ENCODE data around the gene C3orf20.
A peak's percentile ranks its signal among the peaks of the same experiment; 100 is the strongest.

The C3orf20 gene

DNA sequence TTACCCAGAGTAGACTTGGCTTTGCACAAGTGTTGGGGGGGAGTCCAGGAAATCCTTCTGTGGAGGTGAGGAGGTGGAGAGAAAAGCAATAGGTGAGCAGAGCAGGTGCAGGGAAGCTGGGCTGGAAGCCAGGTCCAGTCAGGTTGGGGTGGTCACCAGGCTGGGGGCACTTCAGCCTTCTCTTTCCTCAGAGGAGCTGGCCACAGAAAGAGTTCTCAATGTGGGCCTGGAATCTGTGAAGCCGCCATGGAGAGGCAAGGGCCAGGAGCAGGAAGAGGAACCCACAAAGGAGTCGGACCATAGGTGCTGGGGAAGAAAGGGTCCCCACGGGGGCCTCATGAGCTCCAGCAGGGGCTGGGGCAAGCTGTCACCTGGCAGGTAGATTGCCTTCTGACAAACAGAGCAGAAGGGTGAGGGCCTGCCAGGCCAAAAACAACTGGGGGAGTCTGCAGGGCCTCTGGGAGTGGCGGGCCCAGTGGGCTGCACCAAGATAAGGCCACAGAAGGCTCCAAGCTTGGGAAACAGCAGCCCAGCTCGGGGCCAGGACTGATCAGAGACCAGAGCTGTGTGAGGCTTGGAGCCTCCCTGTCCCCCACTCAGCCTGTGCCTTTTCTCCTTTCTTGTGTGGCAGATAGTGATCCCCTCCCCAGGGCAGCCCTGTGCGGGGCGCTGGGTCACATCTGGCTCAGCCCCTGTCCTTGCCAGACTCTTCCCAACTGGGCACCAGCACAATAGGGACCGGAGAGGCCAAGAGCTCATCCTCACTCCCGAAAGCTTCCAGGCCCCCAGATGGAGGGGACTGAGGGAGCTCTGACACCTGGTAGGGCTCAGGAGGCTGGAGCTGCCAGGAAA lies 90.9 kb downstream of the C3orf20 start:
- DNase-seq: no peak
- Mint-ChIP-seq H3K4me3 (no peak overlapping the region), H3K9me3 (no peaks in the 10 kb centered on the region), H3K27me3 (no peaks in the 10 kb centered on the region), H3K4me1 (ENCODE audit: low read depth) (peaks cover 3% of the 10 kb centered on the region), H3K27ac (no peak overlapping the region), H3K36me3 (ENCODE audit: low read depth) (no peaks in the 10 kb centered on the region)

GRCh38 chr3:14766428-14767244 lies 91.7 kb downstream of the C3orf20 start:
- Mint-ChIP-seq H3K27ac (no peak overlapping the region), H3K36me3 (ENCODE audit: low read depth) (no peaks in the 10 kb centered on the region), H3K9me3 (no peaks in the 10 kb centered on the region), H3K27me3 (no peaks in the 10 kb centered on the region), H3K4me1 (ENCODE audit: low read depth) (no peaks in the 10 kb centered on the region), H3K4me3 (no peak overlapping the region)
- no peak for DNase-seq

- H3K27ac Mint-ChIP-seq: no peak overlapping the region
- no peaks in the 10 kb centered on the region for H3K4me1 Mint-ChIP-seq (ENCODE audit: low read depth)
- no peak for DNase-seq
- no peaks in the 10 kb centered on the region for H3K27me3 Mint-ChIP-seq
- no peaks in the 10 kb centered on the region for H3K9me3 Mint-ChIP-seq
- H3K4me3 Mint-ChIP-seq: no peak overlapping the region
- no peaks in the 10 kb centered on the region for H3K36me3 Mint-ChIP-seq (ENCODE audit: low read depth)
Measured at GRCh38 chr3:14767245-14768051, 92.5 kb downstream of the C3orf20 start.

- DNase-seq: peak; percentile 9
- Mint-ChIP-seq H3K36me3 (ENCODE audit: low read depth) (no peaks in the 10 kb centered on the region), H3K4me1 (ENCODE audit: low read depth) (no peaks in the 10 kb centered on the region), H3K27me3 (no peaks in the 10 kb centered on the region), H3K4me3 (no peak overlapping the region), H3K27ac (no peak overlapping the region), H3K9me3 (no peaks in the 10 kb centered on the region)
Measured at GRCh38 chr3:14768182-14768790, 93.3 kb downstream of the C3orf20 start.

GRCh38 chr3:14768881-14769280 lies 93.9 kb downstream of the C3orf20 start:
- peak; percentile 20 for DNase-seq
- H3K9me3 Mint-ChIP-seq: no peaks in the 10 kb centered on the region
- no peaks in the 10 kb centered on the region for H3K36me3 Mint-ChIP-seq (ENCODE audit: low read depth)
- no peak overlapping the region for H3K4me3 Mint-ChIP-seq
- no peaks in the 10 kb centered on the region for H3K4me1 Mint-ChIP-seq (ENCODE audit: low read depth)
- no peak overlapping the region for H3K27ac Mint-ChIP-seq
- H3K27me3 Mint-ChIP-seq: no peaks in the 10 kb centered on the region

- H3K27me3 Mint-ChIP-seq: no peaks in the 10 kb centered on the region
- H3K27ac Mint-ChIP-seq: no peak overlapping the region
- no peaks in the 10 kb centered on the region for H3K36me3 Mint-ChIP-seq (ENCODE audit: low read depth)
- no peak overlapping the region for H3K4me3 Mint-ChIP-seq
- no peaks in the 10 kb centered on the region for H3K4me1 Mint-ChIP-seq (ENCODE audit: low read depth)
- no peaks in the 10 kb centered on the region for H3K9me3 Mint-ChIP-seq
- peak; percentile 22 for DNase-seq
Measured at GRCh38 chr3:14769544-14770325, 94.8 kb downstream of the C3orf20 start.

- Mint-ChIP-seq H3K27me3 (no peaks in the 10 kb centered on the region), H3K4me3 (no peak overlapping the region), H3K36me3 (ENCODE audit: low read depth) (no peaks in the 10 kb centered on the region), H3K4me1 (ENCODE audit: low read depth) (no peaks in the 10 kb centered on the region), H3K27ac (no peak overlapping the region), H3K9me3 (no peaks in the 10 kb centered on the region)
- DNase-seq: no peak
Measured at GRCh38 chr3:14770591-14770990, 95.7 kb downstream of the C3orf20 start.

DNA sequence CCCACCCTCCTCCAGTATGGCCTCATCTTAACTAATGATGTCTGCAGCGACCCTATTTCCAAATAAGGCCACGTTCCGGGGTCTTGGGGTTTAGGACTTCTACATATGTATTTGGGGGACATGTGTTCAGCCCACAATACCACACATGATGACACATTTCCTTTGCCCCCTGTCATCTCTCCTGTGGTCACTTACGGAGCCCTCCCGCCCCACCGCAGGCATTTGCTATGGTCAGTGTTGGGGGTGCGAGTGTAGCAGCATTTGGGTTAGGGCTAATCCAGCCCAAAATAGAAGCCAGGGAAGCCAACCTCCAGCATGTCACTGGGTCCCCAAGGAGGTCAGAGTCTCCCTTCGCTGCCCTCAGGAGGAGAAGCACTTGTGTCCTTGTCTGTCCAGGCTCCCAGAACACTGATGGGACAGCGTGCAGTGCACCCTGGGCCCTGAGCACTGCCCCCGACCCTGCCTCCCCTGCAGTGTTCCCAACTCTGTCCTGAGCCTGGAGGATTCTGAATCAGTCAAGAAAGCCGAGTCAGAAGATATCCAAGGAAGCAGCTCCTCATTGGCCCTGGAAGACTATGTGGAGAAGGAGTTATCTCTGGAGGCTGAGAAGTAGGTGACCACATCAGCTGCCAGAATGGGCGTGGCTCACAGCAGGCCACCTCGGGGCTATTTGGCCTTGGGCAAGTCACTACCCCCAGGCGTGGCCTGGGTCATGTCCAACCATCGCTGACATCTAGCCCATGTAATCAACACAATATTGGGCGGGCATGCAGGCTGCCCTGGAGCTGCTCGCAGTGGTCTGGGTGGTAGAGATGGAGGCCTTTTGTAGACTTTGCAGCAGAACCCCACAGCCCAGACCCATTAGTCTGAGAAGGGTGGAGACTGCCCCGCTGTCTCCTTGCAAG lies 96.9 kb downstream of the C3orf20 start:
- Mint-ChIP-seq H3K27ac (no peak overlapping the region), H3K27me3 (no peaks in the 10 kb centered on the region), H3K4me1 (ENCODE audit: low read depth) (no peaks in the 10 kb centered on the region), H3K4me3 (no peak overlapping the region), H3K36me3 (ENCODE audit: low read depth) (no peaks in the 10 kb centered on the region), H3K9me3 (no peaks in the 10 kb centered on the region)
- DNase-seq: peak; percentile 17

DNA sequence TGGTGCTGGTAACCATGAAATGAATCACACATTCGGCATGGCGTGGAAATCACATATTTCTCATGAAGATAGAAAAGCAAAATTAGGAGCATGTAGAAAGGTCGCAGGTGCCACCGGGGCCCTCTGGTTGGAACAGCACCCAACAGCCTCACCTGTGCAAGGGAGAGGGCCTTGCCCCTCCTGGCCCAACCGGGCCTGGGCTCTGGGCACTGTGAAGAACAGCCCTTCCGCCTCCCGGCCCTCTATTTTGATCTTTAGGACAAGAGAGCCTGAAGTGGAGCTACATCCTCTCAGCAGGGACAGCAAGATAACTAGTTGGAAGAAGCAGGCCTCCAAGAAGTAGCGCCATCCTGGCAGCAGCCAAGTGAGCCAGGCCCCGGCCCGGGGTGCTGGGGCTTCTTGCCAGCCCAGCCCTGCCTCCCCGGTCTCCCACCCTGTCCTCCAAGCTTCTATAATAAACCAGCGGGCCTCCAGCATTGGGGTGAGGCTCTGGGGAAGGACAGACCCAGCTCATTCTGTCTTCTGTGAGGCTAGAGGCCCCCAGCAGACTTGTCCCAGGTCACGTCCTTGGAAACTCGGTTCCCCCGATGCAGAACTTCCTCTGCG lies 97.7 kb downstream of the C3orf20 start:
- no peak overlapping the region for H3K27ac Mint-ChIP-seq
- no peaks in the 10 kb centered on the region for H3K27me3 Mint-ChIP-seq
- no peak overlapping the region for H3K4me3 Mint-ChIP-seq
- no peaks in the 10 kb centered on the region for H3K36me3 Mint-ChIP-seq (ENCODE audit: low read depth)
- H3K9me3 Mint-ChIP-seq: no peaks in the 10 kb centered on the region
- DNase-seq: peak; percentile 16
- H3K4me1 Mint-ChIP-seq (ENCODE audit: low read depth): no peaks in the 10 kb centered on the region

DNA sequence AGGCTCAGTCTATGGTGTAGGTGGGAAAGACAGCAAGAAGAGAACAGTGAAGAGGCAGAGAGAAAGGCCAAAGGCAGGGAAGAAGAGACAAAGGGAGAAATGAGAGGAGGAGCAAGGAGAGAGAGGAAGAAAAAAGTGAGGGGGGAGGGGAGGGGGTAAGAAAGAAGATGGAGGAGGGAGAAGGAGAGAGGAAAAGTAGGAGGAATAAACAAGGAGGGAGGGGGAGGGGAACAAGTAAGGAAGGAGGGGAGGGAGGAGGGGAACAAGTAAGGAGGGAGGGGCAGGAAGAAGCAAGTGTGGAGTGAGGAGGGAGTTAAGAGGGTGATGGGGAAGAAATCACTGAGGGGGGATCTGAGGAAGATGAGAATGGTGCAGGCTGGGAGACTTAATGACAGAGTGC lies 98.3 kb downstream of the C3orf20 start:
- Mint-ChIP-seq H3K27ac (no peak overlapping the region), H3K36me3 (ENCODE audit: low read depth) (no peaks in the 10 kb centered on the region), H3K4me3 (no peak overlapping the region), H3K4me1 (ENCODE audit: low read depth) (no peaks in the 10 kb centered on the region), H3K9me3 (no peaks in the 10 kb centered on the region), H3K27me3 (no peaks in the 10 kb centered on the region)
- DNase-seq: no peak

- no peak overlapping the region for H3K4me3 Mint-ChIP-seq
- peak; percentile 14 for DNase-seq
- no peaks in the 10 kb centered on the region for H3K36me3 Mint-ChIP-seq (ENCODE audit: low read depth)
- H3K27me3 Mint-ChIP-seq: no peaks in the 10 kb centered on the region
- H3K9me3 Mint-ChIP-seq: peaks cover 2% of the 10 kb centered on the region
- no peak overlapping the region for H3K27ac Mint-ChIP-seq
- H3K4me1 Mint-ChIP-seq (ENCODE audit: low read depth): no peaks in the 10 kb centered on the region
Measured at GRCh38 chr3:14773691-14774128, 98.8 kb downstream of the C3orf20 start.

GRCh38 chr3:14774431-14774830 lies 99.5 kb downstream of the C3orf20 start:
- no peaks in the 10 kb centered on the region for H3K27me3 Mint-ChIP-seq
- H3K4me3 Mint-ChIP-seq: no peak overlapping the region
- H3K9me3 Mint-ChIP-seq: peaks cover 9% of the 10 kb centered on the region
- H3K36me3 Mint-ChIP-seq (ENCODE audit: low read depth): no peaks in the 10 kb centered on the region
- no peak overlapping the region for H3K27ac Mint-ChIP-seq
- H3K4me1 Mint-ChIP-seq (ENCODE audit: low read depth): no peaks in the 10 kb centered on the region
- DNase-seq: peak; percentile 13

Data from activated T-cell treated with anti-CD3 and anti-CD28 coated beads, Interleukin-2, amount 50 U/mL, for 24 hours (primary cell).